CD4-positive, alpha-beta T cell (primary cell): ENCODE data around the gene TAF1A. TPM values are rescaled to one million over a fixed set of nuclear protein-coding genes. Genes with fewer than 3 reads are reported as not detected.

Experiments used
- ATAC-seq: fragments of 200-7000 bp; cut with Tn5 transposase; one replicate; pipeline ENCODE4 v1.10.0; 2022; ENCODE audit warnings: mild to moderate bottlenecking; ENCODE audit not compliant: poor library complexity
- CTCF ChIA-PET: fragments of 350-600 bp; sonication (Branson Sonifier 250); formaldehyde crosslinking; loops from one replicate; lab custom pipeline; 2021; ENCODE audit warnings: antibody characterized with exemption, inconsistent platforms; lab: Charles Lee
- POLR2A ChIA-PET: fragments of 350-600 bp; sonication (Branson Sonifier 250); formaldehyde crosslinking; loops from one replicate; lab custom pipeline; 2021; ENCODE audit warnings: antibody characterized with exemption, inconsistent platforms; lab: Charles Lee
- DNase-seq, 14 experiments: peaks; one replicate each; pipeline ENCODE4 v3.0.0-alpha.2; 2013 to 2020; ENCODE audit warnings: mixed read lengths in 2 of 14
- H3K27ac ChIP-seq, 2 donors: one replicate each; pipeline versions ENCODE4 v1.5.1 to v1.7.0; 2013; ENCODE audit warnings: low read length in 2 of 2, low read depth in 1 of 2, mild to moderate bottlenecking in 1 of 2
- H3K27me3 ChIP-seq, 2 experiments: 1 replicate in 1 of 2; 2 replicates in 1 of 2; pipeline versions ENCODE4 v1.6.1 to v1.7.0; 2013; ENCODE audit warnings: low read length in 2 of 2, control low read depth in 1 of 2, mild to moderate bottlenecking in 1 of 2, moderate library complexity in 1 of 2; ENCODE audit not compliant: insufficient read depth in 2 of 2, control insufficient read depth in 1 of 2
- H3K36me3 ChIP-seq: one replicate; pipeline ENCODE4 v1.6.1; 2013; ENCODE audit warnings: low read length, control low read depth; ENCODE audit not compliant: insufficient read depth
- H3K4me1 ChIP-seq: one replicate; pipeline ENCODE4 v1.6.1; 2013; ENCODE audit warnings: low read length, control low read depth; ENCODE audit not compliant: insufficient read depth
- H3K4me3 ChIP-seq: one replicate; pipeline ENCODE4 v1.5.1; 2013; ENCODE audit warnings: mild to moderate bottlenecking, low read length, moderate library complexity
- H3K9me3 ChIP-seq, 2 experiments: 1 replicate in 1 of 2; 2 replicates in 1 of 2; pipeline versions ENCODE4 v1.6.1 to v1.7.0; 2013; ENCODE audit warnings: low read length in 2 of 2, mild to moderate bottlenecking in 2 of 2, control low read depth in 1 of 2, moderate library complexity in 1 of 2; ENCODE audit not compliant: control insufficient read depth in 1 of 2, insufficient read depth in 1 of 2
- H3K27ac Mint-ChIP-seq: one replicate; pipeline ENCODE4 v1.8.0; 2020; ENCODE audit warnings: mixed read lengths
- H3K27me3 Mint-ChIP-seq: one replicate; pipeline ENCODE4 v1.8.0; 2021; ENCODE audit warnings: mixed read lengths
- H3K36me3 Mint-ChIP-seq: one replicate; pipeline ENCODE4 v1.8.0; 2021; ENCODE audit warnings: low read depth, mixed read lengths
- H3K4me1 Mint-ChIP-seq: one replicate; pipeline ENCODE4 v1.8.0; 2021; ENCODE audit warnings: low read depth, mixed read lengths
- H3K4me3 Mint-ChIP-seq: one replicate; pipeline ENCODE4 v1.8.0; 2020; ENCODE audit warnings: mild to moderate bottlenecking, mixed read lengths
- H3K9me3 Mint-ChIP-seq: one replicate; pipeline ENCODE4 v1.8.0; 2020; ENCODE audit warnings: mixed read lengths
- intact Hi-C, 2 experiments: fragments of 100-400 bp; cut with DNase I in 1 of 2; cut with micrococcal nuclease in 1 of 2; formaldehyde crosslinking; loops; one replicate each; pipeline versions ENCODE4 v1.15.1 to v1.9.0; 2023 to 2025; cut with DNase I, micrococcal nuclease
- total RNA-seq, 174 experiments: library from RNA in 2 of 174; stranded (reverse) in 2 of 174; gene quantifications; one replicate each; pipeline ENCODE4 v1.2.3 and lab custom pipeline; 2021 to 2026
- TF ChIP-seq, protein P1 (sequence below): fragments of 200-600 bp; IDR thresholded peaks from one replicate; pipeline ENCODE4 v1.8.0; 2022; ENCODE audit warnings: antibody characterized with exemption, mild to moderate bottlenecking

Gene TAF1A
- total RNA-seq, 2 experiments from 2014 or later: 3.3 to 4.1 TPM

DNA sequence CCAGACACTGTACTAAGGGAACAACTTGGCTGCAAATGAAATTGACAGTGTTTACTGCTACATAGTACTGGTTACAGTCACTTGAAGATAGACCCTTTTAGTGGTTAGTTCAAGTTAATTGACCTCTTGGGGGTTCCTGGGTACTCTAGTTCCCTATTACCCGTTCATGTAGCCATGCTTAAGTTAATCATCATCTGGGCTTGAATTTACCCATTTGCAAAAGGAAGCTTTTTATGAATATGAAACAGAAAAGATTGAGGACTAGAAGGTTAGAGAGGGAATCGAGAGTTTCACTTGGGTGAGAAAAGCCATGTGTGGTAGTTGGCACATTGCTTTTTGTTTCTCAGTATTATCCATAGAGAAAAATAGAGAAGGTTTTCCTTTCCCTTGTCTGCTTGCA, 30.8 kb upstream of the TAF1A start:
- Mint-ChIP-seq H3K4me1 (peaks cover 48% of the 10 kb centered on the region), H3K27ac (no peak overlapping the region), H3K4me3 (peak overlapping the region; percentile 92), H3K36me3 (peaks cover 74% of the 10 kb centered on the region), H3K9me3 (no peaks in the 10 kb centered on the region), H3K27me3 (peaks cover 7% of the 10 kb centered on the region)
- Histone ChIP-seq H3K4me1 (peaks cover 18% of the 10 kb centered on the region), H3K27me3 (peaks cover 0 to 1% of the 10 kb centered on the region in 2 experiments), H3K9me3 (no peaks in the 10 kb centered on the region), H3K36me3 (peaks cover 35% of the 10 kb centered on the region), H3K27ac (no peak overlapping the region), H3K4me3 (no peak overlapping the region)
- ChIA-PET POLR2A (interaction anchor here (0.8 to 3.1 kb wide), 2 partner anchors 24 to 93 kb away, joined by 3 to 19 read pairs; no protein-coding TSS in a partner anchor), CTCF (interaction anchor here (2.9 kb wide), 1 partner anchor 14 kb away, joined by 10 read pairs; no protein-coding TSS in a partner anchor)
- DNase-seq (no peak), ATAC-seq (no peak)
- intact Hi-C loops: loop anchor here in 1 of 2 experiments (10.0 kb wide), 1 partner anchor 524 kb away; the partner anchor contains the start of gene TLR5
- TF ChIP-seq, protein P1, sequence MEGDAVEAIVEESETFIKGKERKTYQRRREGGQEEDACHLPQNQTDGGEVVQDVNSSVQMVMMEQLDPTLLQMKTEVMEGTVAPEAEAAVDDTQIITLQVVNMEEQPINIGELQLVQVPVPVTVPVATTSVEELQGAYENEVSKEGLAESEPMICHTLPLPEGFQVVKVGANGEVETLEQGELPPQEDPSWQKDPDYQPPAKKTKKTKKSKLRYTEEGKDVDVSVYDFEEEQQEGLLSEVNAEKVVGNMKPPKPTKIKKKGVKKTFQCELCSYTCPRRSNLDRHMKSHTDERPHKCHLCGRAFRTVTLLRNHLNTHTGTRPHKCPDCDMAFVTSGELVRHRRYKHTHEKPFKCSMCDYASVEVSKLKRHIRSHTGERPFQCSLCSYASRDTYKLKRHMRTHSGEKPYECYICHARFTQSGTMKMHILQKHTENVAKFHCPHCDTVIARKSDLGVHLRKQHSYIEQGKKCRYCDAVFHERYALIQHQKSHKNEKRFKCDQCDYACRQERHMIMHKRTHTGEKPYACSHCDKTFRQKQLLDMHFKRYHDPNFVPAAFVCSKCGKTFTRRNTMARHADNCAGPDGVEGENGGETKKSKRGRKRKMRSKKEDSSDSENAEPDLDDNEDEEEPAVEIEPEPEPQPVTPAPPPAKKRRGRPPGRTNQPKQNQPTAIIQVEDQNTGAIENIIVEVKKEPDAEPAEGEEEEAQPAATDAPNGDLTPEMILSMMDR: no peak

DNA sequence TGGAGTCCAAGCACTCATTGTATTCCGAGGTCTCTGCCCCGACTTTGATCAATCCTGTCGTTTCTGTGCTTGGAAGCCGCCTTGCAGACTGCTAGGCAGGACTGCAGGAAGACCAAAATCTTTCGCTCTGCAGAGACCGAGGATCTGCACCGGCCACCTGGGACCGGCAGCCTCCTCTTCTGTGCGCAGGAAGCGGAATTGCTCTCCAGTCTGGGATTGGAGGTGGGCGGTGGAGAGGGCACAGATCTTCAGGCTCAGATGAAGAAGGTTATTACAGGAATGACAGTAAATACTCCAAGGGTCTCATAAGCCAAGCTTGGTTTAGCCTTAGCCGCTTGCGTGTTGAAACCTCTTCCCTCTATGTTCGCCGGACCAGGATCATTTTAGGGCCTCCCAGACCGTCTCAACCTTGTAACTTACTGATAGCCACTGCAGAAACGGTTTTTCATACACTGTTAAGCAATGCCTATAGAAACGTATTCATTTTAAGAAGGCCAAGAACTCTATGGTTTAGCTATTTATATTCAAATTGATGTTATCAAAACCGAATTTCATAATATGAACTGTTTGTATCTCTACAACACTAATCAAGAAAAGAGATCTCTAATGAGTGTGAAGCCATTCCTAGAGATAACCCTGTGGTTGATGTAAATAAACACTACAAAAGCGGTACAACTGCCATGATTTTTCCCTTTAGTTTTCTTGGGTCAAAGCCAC, 29.3 kb upstream of the TAF1A start:
- ChIA-PET POLR2A (interaction anchor here (0.9 to 3.1 kb wide), 5 partner anchors 15 to 94 kb away, joined by 3 to 19 read pairs (median 10); partner anchors contain the start of genes AIDA, BROX and TAF1A), CTCF (interaction anchor here (1.1 kb wide), 1 partner anchor 514 kb away, joined by 3 read pairs; no protein-coding TSS in a partner anchor)
- ATAC-seq (no peak), DNase-seq (peak in 5 of 14 experiments; percentile 3 to 40 (median 22))
- TF ChIP-seq, protein P1: no peak
- Histone ChIP-seq H3K27me3 (peaks cover 0 to 6% of the 10 kb centered on the region in 2 experiments), H3K27ac (no peak overlapping the region), H3K36me3 (peaks cover 23% of the 10 kb centered on the region), H3K4me1 (peaks cover 18% of the 10 kb centered on the region), H3K9me3 (no peaks in the 10 kb centered on the region), H3K4me3 (peak overlapping the region; percentile 69)
- intact Hi-C loops: loop anchor here (1.0 to 10.0 kb wide), 6 partner anchors 18 to 874 kb away; partner anchors contain the start of genes DUSP10 (in 1 of the 2) and TAF1A (in 1 of the 2)
- H3K27ac Mint-ChIP-seq: peak overlapping the region; percentile 82
- H3K9me3 Mint-ChIP-seq: no peaks in the 10 kb centered on the region
- H3K4me3 Mint-ChIP-seq: peak overlapping the region; percentile 92
- peaks cover 59% of the 10 kb centered on the region for H3K36me3 Mint-ChIP-seq
- peaks cover 48% of the 10 kb centered on the region for H3K4me1 Mint-ChIP-seq
- H3K27me3 Mint-ChIP-seq: peaks cover 20% of the 10 kb centered on the region

DNA sequence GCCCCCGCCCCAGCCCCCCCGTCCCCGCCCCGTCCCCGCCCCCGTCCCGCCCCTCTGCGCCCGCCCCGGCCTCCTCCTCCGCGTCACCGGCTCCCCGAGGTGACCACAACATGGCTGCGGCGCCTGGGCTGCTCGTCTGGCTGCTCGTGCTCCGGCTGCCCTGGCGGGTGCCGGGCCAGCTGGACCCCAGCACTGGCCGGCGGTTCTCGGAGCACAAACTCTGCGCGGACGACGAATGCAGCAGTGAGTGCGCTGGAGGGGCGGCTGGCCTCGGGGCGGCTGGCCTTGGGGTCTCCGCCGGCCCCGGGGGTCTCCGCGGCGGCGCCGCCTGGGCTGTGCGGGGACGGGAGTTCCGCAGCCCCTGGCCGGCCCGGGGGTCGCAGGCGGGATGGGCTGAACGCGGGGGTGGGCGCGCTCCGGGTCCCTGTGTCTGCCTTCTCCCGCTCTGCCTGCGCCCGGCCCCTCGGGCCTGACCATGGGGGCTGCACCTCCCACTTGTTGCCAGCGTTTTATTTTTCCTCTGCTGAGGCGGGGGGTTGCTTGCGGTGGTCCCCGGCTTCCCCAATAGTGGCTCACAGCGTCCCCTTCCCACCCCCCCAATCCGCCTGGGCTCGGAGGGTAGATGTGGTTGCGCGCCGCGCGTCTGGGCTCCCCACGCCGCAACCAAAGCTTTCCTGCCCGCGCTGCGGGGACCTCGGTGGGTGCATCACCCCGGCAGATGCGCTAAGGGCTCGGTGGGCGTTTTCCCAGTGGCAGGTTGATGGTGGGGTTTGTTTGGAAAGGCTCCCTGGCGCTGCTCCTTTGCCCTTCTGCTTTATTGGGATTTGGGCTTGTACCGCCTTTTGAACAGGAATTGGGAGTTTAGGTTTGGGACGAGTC, 28.5 kb upstream of the TAF1A start, which contains the start of gene MIA3:
Gene MIA3, plus strand, starts transcription at position 97 of the 879 bp plus-strand sequence. Its CDS starts 14 bp downstream, at position 111.
- Histone ChIP-seq H3K4me1 (peaks cover 18% of the 10 kb centered on the region), H3K9me3 (no peaks in the 10 kb centered on the region), H3K27ac (peak within 1 kb of the TSS; percentile 43 to 80), H3K4me3 (peak within 1 kb of the TSS; percentile 69), H3K27me3 (peaks cover 0 to 6% of the 10 kb centered on the region in 2 experiments), H3K36me3 (peaks cover 16% of the 10 kb centered on the region)
- H3K36me3 Mint-ChIP-seq: peaks cover 51% of the 10 kb centered on the region
- ChIA-PET CTCF (no interaction called here), POLR2A (interaction anchor here (1.4 to 3.1 kb wide), 4 partner anchors 16 to 95 kb away, joined by 3 to 19 read pairs (median 12); partner anchors contain the start of genes AIDA, BROX and TAF1A)
- ATAC-seq: peak; percentile 35
- peak within 1 kb of the TSS; percentile 92 for H3K27ac Mint-ChIP-seq
- intact Hi-C loops: loop anchor here (1.0 to 10.0 kb wide), 6 partner anchors 19 to 873 kb away; partner anchors contain the start of genes DUSP10 (in 1 of the 2) and TAF1A (in 1 of the 2)
- peaks cover 28% of the 10 kb centered on the region for H3K27me3 Mint-ChIP-seq
- peak within 1 kb of the TSS; percentile 94 for H3K4me3 Mint-ChIP-seq
- no peaks in the 10 kb centered on the region for H3K9me3 Mint-ChIP-seq
- DNase-seq: peak; percentile 6 to 80 (median 40)
- H3K4me1 Mint-ChIP-seq: peaks cover 43% of the 10 kb centered on the region
- TF ChIP-seq, protein P1: no peak
